H9 (cell line): Measurements from ENCODE around the gene TMEM266. TPM values are rescaled to one million over a fixed set of nuclear protein-coding genes. Genes with fewer than 3 reads are reported as not detected.
A peak's percentile ranks its signal among the peaks of the same experiment; 100 is the strongest.

Source experiments
- DNase-seq: peaks from one replicate; pipeline ENCODE4 v3.0.0-alpha.2; 2017
- H2AFZ ChIP-seq: one replicate; pipeline ENCODE4 v1.6.1; 2013; ENCODE audit warnings: mild to moderate bottlenecking, low read length, control low read depth, moderate library complexity
- H2AK5ac ChIP-seq: 2 replicates; pipeline ENCODE4 v1.6.1; 2013; ENCODE audit warnings: low read length, control low read depth, mixed read lengths; ENCODE audit not compliant: insufficient read length
- H2BK120ac ChIP-seq: one replicate; pipeline ENCODE4 v1.6.1; 2013; ENCODE audit warnings: low read depth, mild to moderate bottlenecking, low read length, control low read depth, inconsistent platforms; ENCODE audit not compliant: poor library complexity, severe bottlenecking
- H2BK12ac ChIP-seq: 2 replicates; pipeline ENCODE4 v1.6.1; 2013; ENCODE audit warnings: low read length, control low read depth, mixed read lengths, low read depth; ENCODE audit not compliant: insufficient read length
- H2BK15ac ChIP-seq: 2 replicates; pipeline ENCODE4 v1.6.1; 2013; ENCODE audit warnings: low read depth, low read length, control low read depth
- H2BK20ac ChIP-seq: one replicate; pipeline ENCODE4 v1.6.1; 2013; ENCODE audit warnings: low read depth, mild to moderate bottlenecking, low read length, control low read depth, inconsistent platforms; ENCODE audit not compliant: poor library complexity, severe bottlenecking
- H2BK5ac ChIP-seq: 2 replicates; pipeline ENCODE4 v1.6.1; 2013; ENCODE audit warnings: low read length, control low read depth, mixed read lengths; ENCODE audit not compliant: insufficient read length
- H3K14ac ChIP-seq: 2 replicates; pipeline ENCODE4 v1.6.1; 2013; ENCODE audit warnings: low read length, control low read depth; ENCODE audit not compliant: insufficient read depth
- H3K18ac ChIP-seq: 2 replicates; pipeline ENCODE4 v1.6.1; 2013; ENCODE audit warnings: low read depth, mild to moderate bottlenecking, mixed read lengths, low read length, control low read depth; ENCODE audit not compliant: insufficient read length
- H3K23ac ChIP-seq: 2 replicates; pipeline ENCODE4 v1.6.1; 2013; ENCODE audit warnings: low read length, control low read depth, mixed read lengths, low read depth; ENCODE audit not compliant: insufficient read length
- H3K23me2 ChIP-seq: 2 replicates; pipeline ENCODE4 v1.6.1; 2013; ENCODE audit warnings: low read depth, mild to moderate bottlenecking, mixed read lengths, low read length, control low read depth; ENCODE audit not compliant: insufficient read length, poor library complexity, severe bottlenecking
- H3K27ac ChIP-seq: 2 replicates; pipeline ENCODE4 v1.5.1; 2013; ENCODE audit warnings: low read length, control low read depth, mixed read lengths, low read depth; ENCODE audit not compliant: insufficient read length
- H3K27me3 ChIP-seq: 2 replicates; pipeline ENCODE4 v1.6.1; 2013; ENCODE audit warnings: low read length, control low read depth, inconsistent platforms; ENCODE audit not compliant: insufficient read depth
- H3K4ac ChIP-seq: 2 replicates; pipeline ENCODE4 v1.6.1; 2013; ENCODE audit warnings: low read depth, mild to moderate bottlenecking, control low read depth, inconsistent platforms, low read length, moderate library complexity
- H3K4me1 ChIP-seq: 2 replicates; pipeline ENCODE4 v1.6.1; 2013; ENCODE audit warnings: low read length, control low read depth, inconsistent platforms; ENCODE audit not compliant: insufficient read depth
- H3K4me2 ChIP-seq: 2 replicates; pipeline ENCODE4 v1.6.1; 2013; ENCODE audit warnings: low read length, control low read depth, mixed read lengths; ENCODE audit not compliant: insufficient read length, insufficient read depth
- H3K56ac ChIP-seq: 2 replicates; pipeline ENCODE4 v1.6.1; 2013; ENCODE audit warnings: low read depth, mild to moderate bottlenecking, mixed read lengths, low read length, control low read depth; ENCODE audit not compliant: insufficient read length
- H3K79me1 ChIP-seq: 2 replicates; pipeline ENCODE4 v1.6.1; 2013; ENCODE audit warnings: low read depth, mild to moderate bottlenecking, moderate library complexity, low read length, control low read depth, inconsistent platforms; ENCODE audit not compliant: insufficient read depth, poor library complexity, severe bottlenecking
- H3K79me2 ChIP-seq: 2 replicates; pipeline ENCODE4 v1.6.1; 2013; ENCODE audit warnings: low read length, control low read depth, inconsistent platforms; ENCODE audit not compliant: insufficient read depth
- H3K9ac ChIP-seq: 2 replicates; pipeline ENCODE4 v1.6.1; 2013; ENCODE audit warnings: low read length, control low read depth, mixed read lengths; ENCODE audit not compliant: insufficient read length; ENCODE audit errors: extremely low read depth
- H3K9me3 ChIP-seq: one replicate; pipeline ENCODE4 v1.6.1; 2013; ENCODE audit warnings: low read depth, low read length, inconsistent platforms; ENCODE audit not compliant: control insufficient read depth
- H3T11ph ChIP-seq: one replicate; pipeline ENCODE4 v1.6.1; 2013; ENCODE audit warnings: mild to moderate bottlenecking, low read length, control low read depth, inconsistent platforms
- H4K20me1 ChIP-seq: one replicate; pipeline ENCODE4 v1.6.1; 2013; ENCODE audit not compliant: control insufficient read depth, insufficient read length, insufficient read depth
- H4K5ac ChIP-seq: 2 replicates; pipeline ENCODE4 v1.6.1; 2013; ENCODE audit warnings: low read depth, mild to moderate bottlenecking, mixed read lengths, low read length, control low read depth; ENCODE audit not compliant: insufficient read length
- H4K8ac ChIP-seq: replicated peaks from 2 replicates; pipeline ENCODE4 v1.6.1; 2013; ENCODE audit warnings: low read length, control low read depth, mixed read lengths, low read depth; ENCODE audit not compliant: insufficient read length
- H4K91ac ChIP-seq: 2 replicates; pipeline ENCODE4 v1.6.1; 2013; ENCODE audit warnings: low read depth, mild to moderate bottlenecking, moderate library complexity, mixed read lengths, low read length, control low read depth; ENCODE audit not compliant: insufficient read length
- H3K27ac Mint-ChIP-seq, 3 experiments: 2 replicates in 2 of 3; 3 replicates in 1 of 3; pipeline ENCODE4 v1.8.0; 2020 to 2021; ENCODE audit warnings: mixed read lengths in 3 of 3, mild to moderate bottlenecking in 1 of 3, moderate library complexity in 1 of 3
- H3K27me3 Mint-ChIP-seq: 2 replicates; pipeline ENCODE4 v1.8.0; 2021; ENCODE audit warnings: low read depth, mild to moderate bottlenecking, moderate library complexity, mixed read lengths
- H3K36me3 Mint-ChIP-seq, 3 experiments: 2 replicates in 2 of 3; 3 replicates in 1 of 3; pipeline ENCODE4 v1.8.0; 2020 to 2021; ENCODE audit warnings: low read depth in 3 of 3, mixed read lengths in 3 of 3; ENCODE audit not compliant: insufficient read depth in 1 of 3
- H3K4me1 Mint-ChIP-seq, 2 experiments: 2 replicates each; pipeline ENCODE4 v1.8.0; 2020; ENCODE audit warnings: mixed read lengths in 2 of 2
- H3K4me3 Mint-ChIP-seq, 2 experiments: 2 replicates in 1 of 2; 3 replicates in 1 of 2; pipeline ENCODE4 v1.8.0; 2020 to 2021; ENCODE audit warnings: mild to moderate bottlenecking in 2 of 2, mixed read lengths in 2 of 2, moderate library complexity in 1 of 2
- H3K9me3 Mint-ChIP-seq, 2 experiments: 2 replicates in 1 of 2; 3 replicates in 1 of 2; pipeline ENCODE4 v1.8.0; 2020; ENCODE audit warnings: mild to moderate bottlenecking in 2 of 2, mixed read lengths in 2 of 2, moderate library complexity in 1 of 2
- CTCF ChIP-seq: fragments of 200-600 bp; sonication (generic); conservative IDR thresholded peaks from 3 replicates; pipeline ENCODE4 v1.8.0; 2021; ENCODE audit warnings: antibody characterized with exemption, mild to moderate bottlenecking
- WGBS: extraction: QIAGEN DNeasy Blood & Tissue Kit; methylation state at CpG from one replicate; pipeline ENCODE4 v1.1.7; 2013; ENCODE audit warnings: missing lambda C conversion rate, low lambda C conversion rate, mixed read lengths; ENCODE audit not compliant: insufficient read length; ENCODE audit errors: extremely low coverage; 5-methylcytosine and 5-hydroxymethylcytosine counted together
- total RNA-seq: library from RNA; stranded (reverse); gene quantifications from 2 replicates; pipeline ENCODE4 v1.2.1, GENCODE V29; 2021

Gene TMEM266
- total RNA-seq, 1 experiment from 2014 or later = 0.81 TPM

GRCh38 chr15:76147906-76148570 is 88.3 kb downstream of the TMEM266 start:
- Histone ChIP-seq H2BK12ac (no peak overlapping the region), H2BK20ac (no peak overlapping the region), H3K4ac (no peak overlapping the region), H4K91ac (no peak overlapping the region), H2BK15ac (no peak overlapping the region), H2AFZ (no peak overlapping the region), H3K27me3 (0 out of 2 replicates have a peak, but pooled peaks cover 1% of the 10 kb centered on the region), H3K23me2 (no peaks in the 10 kb centered on the region), H3K18ac (no peak overlapping the region), H3K4me2 (peak overlapping the region; percentile 46), H3K79me2 (no peaks in the 10 kb centered on the region), H3K56ac (no peak overlapping the region), H2BK120ac (no peak overlapping the region), H3T11ph (no peak overlapping the region), H3K9ac (no peak overlapping the region), H4K5ac (no peak overlapping the region), H2AK5ac (no peak overlapping the region), H3K9me3 (no peaks in the 10 kb centered on the region), H3K79me1 (no peaks in the 10 kb centered on the region), H3K4me1 (peaks cover 2% of the 10 kb centered on the region; the same call in 1 of the 2 replicates), H2BK5ac (no peak overlapping the region), H4K8ac (no peak overlapping the region), H3K14ac (no peak overlapping the region), H3K27ac (no peak overlapping the region), H3K23ac (no peak overlapping the region), H4K20me1 (peaks cover 2% of the 10 kb centered on the region)
- peak overlapping the region in 1 of 2 experiments; percentile 27; a peak in 2 of 5 replicates for H3K4me3 Mint-ChIP-seq
- peaks cover 15% of the 10 kb centered on the region for H3K27me3 Mint-ChIP-seq
- peak; percentile 76 for DNase-seq
- no CpG with 5 or more reads among the region's 21 CpGs for WGBS
- H3K27ac Mint-ChIP-seq = no peak overlapping the region
- peaks cover 37 to 41% of the 10 kb centered on the region in 2 experiments for H3K4me1 Mint-ChIP-seq
- peak; percentile 99 for TF ChIP-seq CTCF
- no peaks in the 10 kb centered on the region for H3K9me3 Mint-ChIP-seq
- peaks cover 0 to 6% (median 0%) of the 10 kb centered on the region in 3 experiments; a peak in 2 of 7 replicates for H3K36me3 Mint-ChIP-seq
